GM12878 (cell line): ENCODE measurements around the gene CNNM4. TPM values are rescaled to one million over a fixed set of nuclear protein-coding genes. Genes with fewer than 3 reads are reported as not detected.

Experiments
- ATAC-seq: fragments of 200-7000 bp; cut with Tn5 transposase; 3 replicates; pipeline ENCODE4 v1.9.1; 2020; ENCODE audit warnings: mild to moderate bottlenecking, moderate library complexity
- BruUV-seq: library from RNA; stranded (reverse); fragments of 400-500 nt; replicated peaks from 2 replicates; lab custom pipeline; 2021; lab: Mats Ljungman, UMichigan
- CTCF ChIA-PET: fragments of 300-600 bp; sonication (Branson Sonifier 250); formaldehyde crosslinking; extraction: SDS; loops from one replicate; lab custom pipeline; 2021; ENCODE audit warnings: inconsistent platforms; lab: Yijun Ruan, JAX
- POLR2A ChIA-PET: fragments of 350-600 bp; formaldehyde crosslinking; extraction: SDS; loops from one replicate; lab custom pipeline; 2021; ENCODE audit warnings: inconsistent platforms; lab: Charles Lee
- RAD21 ChIA-PET: fragments of 300-600 bp; sonication (Branson Sonifier 250); formaldehyde crosslinking; loops from one replicate; lab custom pipeline; 2023; ENCODE audit warnings: antibody characterized with exemption; ENCODE audit not compliant: unreplicated experiment; lab: Charles Lee
- SMC1A ChIA-PET: fragments of 300-600 bp; sonication (Branson Sonifier 250); formaldehyde crosslinking; loops from one replicate; lab custom pipeline; 2023; ENCODE audit not compliant: unreplicated experiment, uncharacterized antibody; lab: Charles Lee
- DNase-seq: peaks from one replicate; pipeline ENCODE4 v3.0.0-alpha.2; 2011; ENCODE audit warnings: low read depth, low spot score
- FAIRE-seq: peaks from 3 replicates; lab custom pipeline; 2011; peaks lifted over from hg19 to GRCh38; lab: Jason Lieb, UNC
- H2AFZ ChIP-seq: 2 replicates; pipeline ENCODE4 v1.6.0; 2011; ENCODE audit warnings: low read depth, low read length, control low read depth; ENCODE audit not compliant: control insufficient read depth
- H3K27ac ChIP-seq: 2 replicates; pipeline ENCODE4 v1.5.1; 2011; ENCODE audit warnings: control low read depth; ENCODE audit not compliant: control insufficient read depth, insufficient read depth
- H3K27me3 ChIP-seq, 2 experiments: replicated peaks in 1 of 2; 2 replicates each; pipeline versions ENCODE4 v1.6.0 to v1.6.1; 2011; ENCODE audit warnings: low read length in 1 of 2; ENCODE audit not compliant: control insufficient read depth in 2 of 2, insufficient read depth in 2 of 2
- H3K36me3 ChIP-seq, 2 experiments: 2 replicates each; pipeline ENCODE4 v1.5.1; 2011; ENCODE audit warnings: low read length in 1 of 2; ENCODE audit not compliant: control insufficient read depth in 2 of 2, insufficient read depth in 2 of 2
- H3K4me1 ChIP-seq: 2 replicates; pipeline ENCODE4 v1.6.1; 2011; ENCODE audit warnings: mild to moderate bottlenecking, low read length, moderate library complexity, mixed read lengths; ENCODE audit not compliant: control insufficient read depth, insufficient read depth
- H3K4me2 ChIP-seq: 2 replicates; pipeline ENCODE4 v1.6.0; 2011; ENCODE audit warnings: control low read depth; ENCODE audit not compliant: control insufficient read depth, insufficient read depth
- H3K4me3 ChIP-seq: fragments of 200-600 bp; sonication (generic); 2 replicates; pipeline ENCODE4 v1.5.1; 2016
- H3K79me2 ChIP-seq: 2 replicates; pipeline ENCODE4 v1.6.0; 2011; ENCODE audit warnings: low read length; ENCODE audit not compliant: control insufficient read depth, insufficient read depth
- H3K9ac ChIP-seq: 2 replicates; pipeline ENCODE4 v1.8.0; 2011; ENCODE audit warnings: low read length, control low read depth, mixed read lengths; ENCODE audit not compliant: control insufficient read depth, insufficient read depth
- H3K9me3 ChIP-seq: replicated peaks from 3 replicates; pipeline ENCODE4 v1.5.1; 2011; ENCODE audit warnings: mild to moderate bottlenecking, low read length; ENCODE audit not compliant: control insufficient read depth, insufficient read depth
- H4K20me1 ChIP-seq: 2 replicates; pipeline ENCODE4 v1.6.0; 2011; ENCODE audit not compliant: control insufficient read depth, insufficient read depth
- JUNB ChIP-seq: IDR thresholded peaks from 2 replicates; pipeline ENCODE4 v1.6.1; 2016; ENCODE audit warnings: antibody characterized with exemption, mild to moderate bottlenecking
- NR2C2 ChIP-seq: IDR thresholded peaks from 2 replicates; pipeline ENCODE4 v1.6.1; 2011; ENCODE audit warnings: borderline replicate concordance, low read depth; ENCODE audit not compliant: control insufficient read depth, insufficient read length
- REST ChIP-seq: IDR thresholded peaks from 2 replicates; pipeline ENCODE4 v1.6.1; 2012; ENCODE audit warnings: mild to moderate bottlenecking, low read depth, low read length
- TCF12 ChIP-seq: IDR thresholded peaks from 2 replicates; pipeline ENCODE4 v1.6.1; 2011; ENCODE audit warnings: low read depth, mild to moderate bottlenecking, low read length
- WGBS: methylation state at CpG from one replicate; pipeline ENCODE4 v1.1.6; 2016; ENCODE audit warnings: low lambda C conversion rate; ENCODE audit not compliant: insufficient replicate concordance, insufficient coverage; ENCODE audit errors: missing lambda C conversion rate; 5-methylcytosine and 5-hydroxymethylcytosine counted together
- in situ Hi-C: fragments of 300-500 bp; cut with MboI; formaldehyde crosslinking; loops from 9 replicates; pipeline ENCODE4 v1.14.3; 2018; ENCODE audit warnings: mixed read lengths
- intact Hi-C: fragments of 100-400 bp; cut with micrococcal nuclease; formaldehyde crosslinking; loops from one replicate; pipeline ENCODE4 v1.14.2; 2022; ENCODE audit not compliant: unreplicated experiment
- polyA plus RNA-seq, 11 experiments: library from polyadenylated mRNA; depleted of rRNA in 4 of 11; unstranded in 6 of 11; stranded (reverse) in 5 of 11; fragments of >200 nt; fragmentation: Nextera tagmentation in 4 of 11; fragmentation: Illumina TruSeq in 1 of 11; extraction: Ambion mirVana in 4 of 11; extraction: Trizol in 1 of 11; gene quantifications; 1 replicate in 1 of 11; 2 replicates in 10 of 11; pipeline versions ENCODE4 v1.2.1 to v1.2.3, GENCODE V29; 2011 to 2016; ENCODE audit warnings: inconsistent platforms in 2 of 11, missing spikeins in 2 of 11, low read depth in 1 of 11
- total RNA-seq, 4 experiments: library from RNA; depleted of rRNA in 3 of 4; stranded (reverse); fragments of >200 nt in 3 of 4; fragmentation: Illumina TruSeq in 1 of 4; extraction: Trizol in 1 of 4; gene quantifications; 2 replicates each; pipeline versions ENCODE4 v1.2.1 to v1.2.3, GENCODE V29; 2013 to 2021

CNNM4 gene
- total and polyA plus RNA-seq, 10 of the 15 experiments (the other 5 are each of a cell fraction or from before 2014, with no cell fraction given), result 2.4 to 13.8 (median 8.1) TPM

GRCh38 chr2:96831679-96832078 lies 71.0 kb downstream of the CNNM4 start:
- in situ Hi-C loops, result no loop called here
- DNase-seq (no peak), FAIRE-seq (no peak), ATAC-seq (no peak)
- SMC1A ChIA-PET, result no interaction called here
- Histone ChIP-seq H3K4me3 (no peak overlapping the region), H3K36me3 (peaks cover 12 to 23% of the 10 kb centered on the region in 2 experiments), H4K20me1 (no peaks in the 10 kb centered on the region), H3K9ac (no peak overlapping the region), H3K27ac (no peak overlapping the region), H3K4me1 (no peaks in the 10 kb centered on the region), H3K27me3 (no peaks in the 10 kb centered on the region), H3K4me2 (no peak overlapping the region), H3K9me3 (no peaks in the 10 kb centered on the region), H3K79me2 (no peaks in the 10 kb centered on the region), H2AFZ (no peak overlapping the region)
- BruUV-seq, result no TSS peak
- POLR2A ChIA-PET, result no interaction called here
- CTCF ChIA-PET, result no interaction called here
- RAD21 ChIA-PET, result no interaction called here
- intact Hi-C loops, result no loop called here
- TF ChIP-seq REST (peak; percentile 48; the same call in 1 of the 2 replicates), JUNB (no peak)
- WGBS, result 97% methylated on average over 10 of the region's 10 CpGs

- Histone ChIP-seq H3K79me2 (no peaks in the 10 kb centered on the region), H3K27me3 (no peaks in the 10 kb centered on the region), H3K36me3 (peaks cover 12 to 23% of the 10 kb centered on the region in 2 experiments), H3K4me2 (no peak overlapping the region), H3K9me3 (no peaks in the 10 kb centered on the region), H3K4me1 (no peaks in the 10 kb centered on the region), H2AFZ (no peak overlapping the region)
- RAD21 ChIA-PET, result no interaction called here
- in situ Hi-C loops (no loop called here), intact Hi-C loops (no loop called here)
- CTCF ChIA-PET, result no interaction called here
- POLR2A ChIA-PET, result interaction anchor here (0.6 kb wide), 1 partner anchor 41 kb away, joined by 5 read pairs; no protein-coding TSS in a partner anchor
- no TSS peak for BruUV-seq
- WGBS, result 83% methylated on average over 11 of the region's 11 CpGs
- TF ChIP-seq TCF12 (no peak), NR2C2 (no peak)
- TF ChIP-seq, all 136 proteins: peak for 0
- Histone ChIP-seq H3K9ac (no peak overlapping the region), H3K27ac (no peak overlapping the region), H4K20me1 (no peaks in the 10 kb centered on the region), H3K4me3 (no peak overlapping the region)
- no peak for FAIRE-seq
- ATAC-seq, result no peak
- SMC1A ChIA-PET, result no interaction called here
- no peak for DNase-seq
Observed at GRCh38 chr2:96832408-96832753, 71.7 kb downstream of the CNNM4 start.
